GF-D8 (cell line): ENCODE measurements around the gene FLAD1.
"Not testable (repeated sequence)": the region's sequence is repeated elsewhere in the genome, so short reads cannot be mapped to it uniquely, and the experiment has no call there.

Experiments used
- DNase-seq: peaks from one replicate; lab custom pipeline; 2025; lab: John Stamatoyannopoulos, UW

Gene FLAD1

DNA sequence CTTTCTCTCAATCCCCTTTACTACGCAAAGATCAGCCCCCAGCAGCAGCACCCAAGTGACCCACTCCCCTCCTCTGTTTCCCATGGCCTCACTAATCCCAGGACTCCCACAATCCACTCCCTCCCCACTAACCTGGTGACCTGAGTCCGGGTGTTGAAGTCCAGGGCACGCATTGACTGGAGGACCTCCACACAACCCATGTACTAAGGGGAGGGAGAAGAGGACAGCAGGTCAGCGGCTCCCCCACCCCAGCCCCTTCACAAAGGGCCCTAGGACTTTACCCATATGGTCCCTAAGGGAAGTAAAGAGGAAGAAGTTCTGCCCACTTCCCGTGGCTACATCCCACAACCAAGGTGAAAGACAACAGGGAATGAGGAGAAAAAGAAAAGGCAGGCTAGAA, 13.9 kb upstream of the FLAD1 start:
- no peak for DNase-seq

DNA sequence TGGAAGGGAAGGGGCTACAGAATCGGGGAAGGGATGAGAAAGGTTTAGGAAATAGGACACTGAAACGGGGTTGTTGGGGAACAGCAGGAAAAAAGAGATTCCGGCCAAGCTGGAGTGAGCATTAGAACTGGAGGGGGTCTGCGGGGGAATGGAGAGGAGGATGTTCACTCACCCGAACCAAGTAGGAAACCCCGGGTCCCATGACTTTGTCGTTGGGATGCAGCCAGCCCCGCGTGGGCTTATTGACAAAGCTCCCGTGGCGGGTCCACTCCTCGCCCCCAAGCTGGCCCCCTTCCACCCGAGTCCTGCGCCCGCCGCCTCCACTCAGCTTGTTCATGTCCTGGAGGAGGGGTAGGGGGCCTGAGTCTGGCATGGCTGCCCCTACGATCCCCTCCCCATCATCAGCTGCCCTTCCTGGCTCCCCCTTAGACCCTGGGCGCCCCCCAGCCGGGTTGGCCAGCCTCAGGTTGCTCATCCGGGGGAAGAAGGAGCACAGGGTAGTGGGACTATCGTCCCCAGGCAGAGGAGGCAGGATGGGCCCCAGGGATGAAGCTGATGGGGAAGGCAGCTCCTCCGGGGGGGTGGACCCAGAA, 13.2 kb upstream of the FLAD1 start:
- DNase-seq: no peak

DNA sequence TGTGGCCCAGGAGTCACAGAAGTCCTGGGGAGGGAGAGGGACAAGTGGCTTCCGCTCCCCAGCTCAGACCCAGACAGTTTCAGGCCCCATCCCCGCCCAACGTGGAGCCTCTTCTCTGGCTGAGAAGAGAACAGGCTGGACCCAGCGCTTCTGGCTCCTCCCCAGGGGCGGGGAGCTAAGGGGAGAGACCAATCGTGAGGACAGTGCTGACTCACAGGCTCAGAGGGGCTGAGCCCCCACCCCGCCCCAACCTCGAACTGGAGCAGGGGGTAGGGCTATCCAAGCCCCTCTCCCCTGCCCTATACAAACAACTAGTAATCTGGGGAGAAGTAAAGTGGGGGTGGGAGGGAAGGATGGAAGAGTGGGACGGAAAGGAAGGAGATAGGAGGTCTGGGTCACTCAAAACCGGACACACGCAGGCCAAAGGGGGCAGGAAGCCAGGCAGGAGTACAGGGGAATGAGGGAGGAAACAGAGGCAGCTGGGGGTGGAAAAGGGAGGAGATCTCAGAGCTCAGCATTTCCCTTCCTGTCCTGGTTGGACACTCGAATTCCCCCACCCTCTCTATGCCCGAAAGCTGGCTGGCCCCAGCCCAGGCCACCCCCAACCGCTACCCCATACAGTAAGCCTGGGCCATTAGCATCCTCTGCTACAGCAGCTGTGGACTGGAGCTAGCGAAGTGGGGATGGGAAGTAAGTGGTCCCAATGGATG, 12.4 kb upstream of the FLAD1 start, which contains the start of gene SHC1:
Gene SHC1 (minus strand): TSS at position 117 of the 710 bp plus-strand sequence. CDS start 221 bp downstream, outside the sequence.
- DNase-seq: no peak

DNA sequence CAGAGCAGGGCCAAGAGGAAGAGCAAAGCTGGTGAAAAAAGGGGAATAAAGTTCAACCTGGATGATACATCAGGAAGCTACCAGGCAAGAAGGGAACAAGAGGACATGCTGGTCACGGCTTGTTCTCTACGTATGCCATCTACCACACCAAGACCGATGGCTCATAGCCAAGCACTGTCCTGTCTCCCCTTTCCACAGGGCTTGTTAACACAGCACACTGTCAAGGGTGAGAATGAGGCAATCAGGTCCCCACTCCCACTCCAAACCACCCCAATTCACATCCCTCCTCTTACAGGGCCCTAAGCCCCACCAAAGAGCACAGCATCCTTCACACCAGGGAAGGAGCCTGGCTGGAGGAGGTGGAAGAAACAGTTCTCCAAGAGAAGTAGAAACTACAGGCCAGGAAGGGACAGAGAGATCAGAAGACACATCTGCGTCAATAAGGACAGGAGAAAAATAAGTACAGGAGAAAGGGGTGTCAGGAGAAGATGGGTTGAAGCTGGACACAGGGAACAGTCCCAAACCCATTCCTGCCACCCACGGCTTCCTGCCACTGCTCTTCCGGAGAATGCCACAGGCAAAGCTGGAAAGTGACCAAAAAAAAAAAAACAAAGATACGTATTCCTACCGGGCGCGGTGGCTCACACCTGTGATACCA, 11.7 kb upstream of the FLAD1 start:
- DNase-seq: no peak

DNA sequence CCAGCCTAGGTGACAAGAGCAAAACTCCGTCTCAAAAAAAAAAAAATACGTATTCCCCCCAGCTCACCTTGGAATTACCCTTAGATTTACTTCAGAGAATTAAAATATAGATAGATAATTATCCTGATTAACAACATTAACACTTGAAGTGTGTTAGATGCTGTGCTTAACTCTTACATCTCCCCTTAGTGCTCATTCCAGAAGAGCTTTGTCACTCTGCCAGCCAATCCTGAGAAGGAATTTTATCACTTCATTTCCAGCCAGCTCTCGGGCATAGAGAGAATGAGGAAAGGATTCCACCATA, 11.0 kb upstream of the FLAD1 start:
- DNase-seq: no peak

DNA sequence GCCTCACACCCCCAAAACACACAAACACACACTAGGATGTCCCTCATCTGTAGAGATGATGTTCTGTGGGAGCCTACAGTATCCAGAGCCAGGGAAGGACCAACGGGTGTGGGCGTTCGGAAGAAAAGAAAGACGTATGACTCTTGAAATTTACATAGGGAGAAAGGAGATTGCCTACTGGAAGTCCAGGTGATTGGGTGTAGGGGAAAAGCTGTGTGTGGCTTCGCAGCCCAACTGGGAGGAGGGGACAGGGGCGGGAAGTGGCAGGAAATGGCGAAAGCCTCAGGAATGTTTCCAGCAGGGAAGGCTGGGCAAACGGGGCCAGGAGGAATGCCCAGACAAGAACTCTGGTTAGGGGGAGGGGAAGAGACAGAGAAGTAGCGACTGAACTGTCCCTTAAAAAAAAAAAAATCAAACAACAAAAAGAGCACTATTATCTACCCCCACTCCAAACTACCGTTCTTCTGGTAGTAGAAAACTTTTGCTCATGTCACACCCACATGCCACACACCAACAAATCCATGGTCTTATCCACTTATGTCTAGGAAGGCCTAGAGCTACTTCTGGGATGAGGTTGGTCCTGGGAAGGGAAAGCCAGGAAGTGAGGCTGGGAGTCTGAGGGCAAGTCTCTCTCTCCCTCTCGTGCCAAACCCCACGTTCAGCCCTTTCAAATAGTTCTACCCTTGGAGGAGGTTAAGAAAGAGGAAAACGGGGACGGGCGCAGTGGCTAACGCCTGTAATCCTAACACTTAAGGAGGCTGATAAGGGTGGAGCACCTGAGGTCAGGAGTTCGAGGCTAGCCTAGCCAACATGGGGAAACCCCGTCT, 10.4 kb upstream of the FLAD1 start:
- no peak for DNase-seq

DNA sequence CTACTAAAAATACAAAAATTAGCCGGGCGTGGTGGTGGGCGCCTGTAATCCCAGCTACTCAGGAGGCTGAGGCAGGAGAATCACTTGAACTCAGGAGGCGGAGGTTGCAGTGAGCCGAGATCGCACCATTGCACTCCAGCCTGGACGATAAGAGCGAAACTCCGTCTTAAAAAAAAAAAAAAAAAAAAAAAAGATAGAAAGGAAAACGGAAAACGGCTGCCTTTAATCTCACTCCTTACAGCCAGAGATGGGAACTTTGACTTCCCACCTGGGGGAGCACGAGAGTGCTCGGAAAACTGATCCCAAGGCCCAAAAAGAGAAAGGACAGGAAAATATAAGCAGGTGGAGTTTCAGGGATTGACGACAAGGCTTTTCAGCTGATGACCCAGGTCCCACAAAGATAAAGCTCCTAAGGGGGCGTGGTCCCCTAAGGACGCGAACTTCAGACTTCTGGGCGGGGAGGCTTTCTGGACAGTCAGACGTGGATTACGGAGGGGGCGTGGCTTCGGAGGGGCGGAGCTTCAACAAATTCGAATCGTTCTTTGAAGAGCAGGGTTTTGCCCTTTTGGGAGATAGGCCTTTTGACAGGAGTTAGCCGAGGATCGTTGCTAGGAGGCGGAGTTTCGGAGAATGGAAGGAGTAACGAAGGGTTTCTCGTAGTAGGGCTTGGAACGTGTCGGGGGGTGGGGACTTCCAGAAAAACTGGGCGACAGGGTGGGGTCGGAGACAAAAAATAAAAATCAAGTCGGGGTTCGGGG, 9.6 kb upstream of the FLAD1 start:
- peak; percentile 79 for DNase-seq

DNA sequence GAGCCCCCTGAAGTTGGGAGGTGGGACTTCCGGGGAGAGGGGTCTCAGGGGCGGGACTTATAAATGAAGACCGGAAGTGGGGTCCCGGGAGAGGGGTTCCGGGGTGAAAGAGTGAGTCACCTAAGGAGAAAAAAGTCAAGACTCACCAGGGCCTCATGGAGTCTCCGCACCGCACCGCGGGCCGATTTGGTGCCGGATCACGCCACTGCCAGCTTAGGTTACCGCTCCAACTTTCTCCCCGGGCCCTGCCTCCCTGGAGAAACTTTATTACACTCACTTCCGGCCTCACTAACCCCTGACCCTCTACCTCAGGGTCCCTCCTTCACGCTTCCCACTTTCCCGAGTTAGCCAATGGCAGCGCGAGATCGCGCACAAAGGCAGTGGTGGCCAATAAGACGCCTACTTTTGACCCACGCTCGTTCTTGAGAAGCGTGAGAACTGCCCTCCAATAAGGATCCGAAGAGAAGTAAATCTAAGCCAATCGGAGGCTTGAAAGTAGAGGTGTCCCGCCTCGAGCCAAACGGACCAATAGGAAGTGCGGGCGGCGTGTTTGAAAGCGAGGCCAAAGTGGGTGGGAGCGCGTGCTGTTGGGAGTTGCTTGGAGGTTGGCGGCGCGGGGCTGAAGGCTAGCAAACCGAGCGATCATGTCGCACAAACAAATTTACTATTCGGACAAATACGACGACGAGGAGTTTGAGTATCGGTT, 8.9 kb upstream of the FLAD1 start, which contains the start of gene CKS1B:
Gene CKS1B (plus strand): TSS at position 580 of the 706 bp plus-strand sequence. CDS start 65 bp downstream, at position 645.
- DNase-seq: peak; percentile 99

DNA sequence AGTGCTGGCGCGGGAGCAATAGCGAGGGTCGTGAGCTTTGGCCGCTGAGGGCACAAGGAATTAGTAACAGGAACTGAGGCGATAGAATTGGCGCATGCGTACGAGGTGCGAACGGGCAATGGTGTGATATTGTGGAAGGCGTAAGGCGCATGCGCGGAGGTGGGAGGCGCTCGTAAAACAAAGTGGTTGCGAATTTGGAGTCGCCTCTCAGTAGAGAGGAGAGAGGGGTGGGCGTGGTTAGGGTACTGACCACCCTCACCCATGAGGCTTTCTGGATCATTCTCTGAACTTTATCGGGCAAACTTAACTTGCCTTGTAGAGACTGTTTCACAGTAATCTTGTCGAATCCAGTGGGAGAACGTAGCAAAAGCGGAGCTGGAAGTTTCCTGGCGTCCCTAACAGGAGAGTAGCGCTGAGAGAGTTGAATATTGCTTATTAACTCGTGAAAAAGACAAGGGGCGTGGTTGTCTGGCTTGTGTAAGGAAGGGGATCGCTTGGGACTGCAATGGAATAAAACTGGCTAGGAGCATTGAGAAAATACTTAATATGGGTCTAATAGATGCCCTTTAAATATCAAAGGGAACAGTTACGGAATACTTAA, 8.2 kb upstream of the FLAD1 start:
- DNase-seq: peak; percentile 89

DNA sequence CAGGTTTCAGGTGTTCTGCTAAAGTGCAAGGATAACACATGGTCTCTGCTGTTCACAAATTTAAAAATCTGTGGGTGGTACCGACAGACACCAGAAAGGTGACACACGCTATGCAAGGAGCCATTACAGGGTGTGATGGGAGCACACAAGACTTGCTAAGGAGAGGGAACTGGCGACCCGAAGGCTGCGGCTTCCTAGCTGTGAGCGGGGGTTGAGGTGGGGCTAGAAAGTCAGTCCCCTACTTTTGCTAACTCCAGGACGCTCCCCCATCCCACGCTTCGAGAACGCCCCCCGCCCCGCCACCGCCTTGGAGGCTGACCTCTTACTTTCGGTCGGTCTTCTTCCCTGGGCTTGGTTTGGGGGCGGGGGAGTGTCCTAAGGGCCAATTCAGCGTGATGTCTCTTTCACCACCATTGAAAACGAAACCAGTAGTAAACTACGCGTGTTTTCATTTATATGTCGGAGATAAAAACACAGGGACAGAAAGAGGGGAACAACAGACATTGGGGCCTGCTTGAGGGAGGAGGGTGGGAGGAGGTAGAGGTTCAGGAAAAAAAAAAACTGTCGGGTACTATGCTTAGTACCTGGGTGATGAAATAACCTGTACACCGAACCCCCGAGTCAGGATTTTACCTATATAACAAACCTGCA, 7.6 kb upstream of the FLAD1 start:
- DNase-seq: no peak

DNA sequence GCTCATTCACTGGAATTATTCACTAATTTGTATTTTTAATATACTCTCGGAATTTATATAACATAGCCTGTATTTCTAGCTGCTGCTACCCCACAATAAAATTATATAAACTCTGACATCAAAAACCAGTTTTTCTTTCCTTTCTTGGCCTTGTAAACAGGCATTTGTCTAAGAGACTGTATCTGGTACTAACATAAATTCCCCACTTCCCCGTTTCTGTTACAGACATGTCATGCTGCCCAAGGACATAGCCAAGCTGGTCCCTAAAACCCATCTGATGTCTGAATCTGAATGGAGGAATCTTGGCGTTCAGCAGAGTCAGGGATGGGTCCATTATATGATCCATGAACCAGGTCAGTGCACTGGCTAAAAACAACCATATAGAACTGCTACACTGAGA, 5.4 kb upstream of the FLAD1 start:
- DNase-seq: not testable (repeated sequence)

DNA sequence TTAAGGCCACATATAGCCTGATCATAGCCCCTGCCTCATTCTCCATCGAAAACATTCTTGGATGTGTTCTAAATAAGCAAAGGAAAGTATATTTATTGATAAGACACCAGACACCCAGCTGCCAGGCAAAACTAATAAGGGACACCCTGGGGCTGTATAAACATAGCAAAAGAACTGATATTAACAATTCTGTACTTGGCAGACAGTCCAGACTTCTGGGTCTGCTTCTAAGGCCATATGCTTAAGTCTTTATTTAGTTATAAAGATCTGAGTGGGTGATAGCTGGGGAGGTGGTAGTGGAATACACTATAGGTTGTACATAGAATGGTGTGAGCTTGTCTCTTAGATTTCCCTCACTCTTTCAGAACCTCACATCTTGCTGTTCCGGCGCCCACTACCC, 4.8 kb upstream of the FLAD1 start:
- no peak for DNase-seq

DNA sequence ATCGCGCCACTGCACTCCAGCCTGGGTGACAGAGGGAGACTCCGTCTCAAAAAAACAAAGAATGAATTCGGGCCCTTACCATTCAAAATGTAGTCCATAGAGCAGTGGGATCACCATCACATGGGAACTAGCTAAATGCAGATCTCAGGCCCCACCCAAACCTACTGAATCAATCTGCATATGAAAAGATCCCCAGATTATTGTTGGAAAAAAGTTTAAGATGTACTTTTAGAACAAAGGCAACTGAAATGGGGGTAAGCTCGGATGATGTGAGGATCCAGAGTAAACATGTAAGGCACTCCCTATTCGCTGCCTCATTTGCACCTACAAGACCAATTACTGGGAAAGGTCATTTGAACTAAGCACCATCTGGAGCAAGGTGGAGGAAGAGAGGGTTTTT, 803 bp upstream of the FLAD1 start:
- DNase-seq: no peak

DNA sequence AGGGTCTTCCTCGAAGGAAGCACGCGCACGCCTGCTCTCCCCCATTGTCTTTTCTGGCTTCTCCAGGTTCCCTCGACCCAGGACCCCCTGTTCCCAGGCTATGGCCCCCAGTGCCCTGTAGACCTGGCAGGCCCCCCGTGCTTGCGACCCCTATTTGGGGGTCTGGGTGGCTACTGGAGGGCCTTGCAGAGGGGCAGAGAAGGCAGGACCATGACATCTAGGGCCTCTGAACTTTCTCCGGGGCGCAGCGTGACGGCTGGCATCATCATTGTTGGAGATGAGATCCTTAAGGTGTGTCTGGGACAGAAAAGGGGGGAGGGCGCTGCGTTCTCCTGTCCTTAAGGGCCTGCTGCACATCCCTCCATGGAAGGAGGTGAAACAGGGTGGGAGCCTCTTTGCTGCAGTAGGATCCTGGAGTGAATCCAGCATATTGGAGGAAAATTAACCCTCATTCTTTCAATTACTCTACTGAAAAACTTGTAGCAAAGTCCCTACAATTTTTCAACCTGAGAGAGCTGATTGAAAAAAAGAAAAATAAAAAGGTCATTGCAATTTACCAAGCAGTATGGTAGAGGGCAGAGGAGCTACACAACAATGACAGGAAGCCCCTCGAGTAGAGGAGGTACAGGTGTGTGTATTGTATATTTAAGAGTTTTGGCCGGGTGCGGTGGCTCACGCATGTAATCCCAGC, 777 bp downstream of the FLAD1 start:
- DNase-seq: no peak

DNA sequence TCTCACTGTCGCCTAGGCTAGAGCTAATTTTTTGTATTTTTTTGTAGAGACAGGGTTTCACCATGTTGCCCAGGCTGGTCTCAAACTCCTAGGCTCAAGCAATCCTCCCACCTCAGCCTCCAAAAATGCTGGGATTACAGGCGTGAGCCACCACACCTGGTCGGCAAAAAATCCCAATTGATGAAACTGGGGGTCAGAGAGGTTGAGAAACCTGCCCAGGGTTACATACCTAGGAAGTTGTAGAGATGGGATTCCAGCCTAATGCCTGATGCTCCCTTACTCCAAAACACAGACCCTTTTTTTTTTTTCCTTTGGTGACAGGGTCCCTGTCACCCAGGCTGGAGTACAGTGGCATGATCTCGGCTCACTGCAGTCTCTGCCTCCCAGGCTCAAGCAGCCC, 3.6 kb downstream of the FLAD1 start:
- DNase-seq: not testable (repeated sequence)

DNA sequence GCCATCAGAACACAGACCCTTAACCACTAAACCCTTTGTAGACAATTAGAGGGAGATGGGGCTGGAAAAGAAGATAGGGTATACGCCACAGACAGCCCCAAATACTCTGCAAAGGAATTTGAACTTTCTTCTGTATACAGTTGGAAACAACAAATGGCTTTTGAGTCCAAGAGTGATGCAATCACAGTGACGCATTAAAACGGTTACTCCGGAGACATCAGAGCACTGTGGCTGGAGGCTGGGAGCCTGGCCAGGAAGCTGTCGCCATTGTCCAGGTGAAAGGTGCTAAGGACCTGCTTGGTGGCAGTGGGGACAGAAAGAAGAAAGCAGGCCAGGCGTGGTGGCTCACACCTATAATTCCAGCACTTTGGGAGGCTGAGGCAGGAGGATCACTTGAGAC, 4.2 kb downstream of the FLAD1 start:
- no peak for DNase-seq

DNA sequence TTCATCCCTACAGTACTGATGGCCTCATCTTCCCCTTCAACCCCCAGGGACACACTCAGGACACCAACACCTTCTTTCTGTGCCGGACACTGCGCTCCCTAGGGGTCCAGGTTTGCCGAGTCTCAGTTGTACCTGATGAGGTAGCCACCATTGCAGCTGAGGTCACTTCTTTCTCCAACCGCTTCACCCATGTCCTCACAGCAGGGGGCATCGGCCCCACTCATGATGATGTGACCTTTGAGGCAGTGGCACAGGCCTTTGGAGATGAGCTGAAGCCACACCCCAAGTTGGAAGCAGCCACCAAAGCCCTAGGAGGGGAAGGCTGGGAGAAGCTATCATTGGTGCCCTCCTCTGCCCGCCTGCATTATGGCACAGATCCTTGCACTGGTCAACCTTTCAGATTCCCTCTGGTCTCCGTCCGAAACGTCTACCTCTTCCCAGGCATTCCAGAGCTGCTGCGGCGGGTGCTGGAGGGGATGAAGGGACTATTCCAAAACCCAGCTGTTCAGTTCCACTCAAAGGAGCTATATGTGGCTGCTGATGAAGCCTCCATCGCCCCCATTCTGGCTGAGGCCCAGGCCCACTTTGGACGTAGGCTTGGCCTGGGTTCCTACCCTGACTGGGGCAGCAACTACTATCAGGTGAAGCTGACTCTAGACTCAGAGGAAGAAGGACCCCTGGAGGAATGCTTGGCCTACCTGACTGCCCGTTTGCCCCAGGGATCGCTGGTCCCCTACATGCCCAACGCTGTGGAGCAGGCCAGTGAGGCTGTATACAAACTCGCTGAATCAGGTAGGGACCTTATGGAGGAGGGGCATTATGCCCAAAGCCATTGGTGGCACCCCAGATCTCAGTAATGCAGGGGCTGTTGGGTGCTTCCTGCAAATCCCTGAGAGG, 5.2 kb downstream of the FLAD1 start:
- no peak for DNase-seq

DNA sequence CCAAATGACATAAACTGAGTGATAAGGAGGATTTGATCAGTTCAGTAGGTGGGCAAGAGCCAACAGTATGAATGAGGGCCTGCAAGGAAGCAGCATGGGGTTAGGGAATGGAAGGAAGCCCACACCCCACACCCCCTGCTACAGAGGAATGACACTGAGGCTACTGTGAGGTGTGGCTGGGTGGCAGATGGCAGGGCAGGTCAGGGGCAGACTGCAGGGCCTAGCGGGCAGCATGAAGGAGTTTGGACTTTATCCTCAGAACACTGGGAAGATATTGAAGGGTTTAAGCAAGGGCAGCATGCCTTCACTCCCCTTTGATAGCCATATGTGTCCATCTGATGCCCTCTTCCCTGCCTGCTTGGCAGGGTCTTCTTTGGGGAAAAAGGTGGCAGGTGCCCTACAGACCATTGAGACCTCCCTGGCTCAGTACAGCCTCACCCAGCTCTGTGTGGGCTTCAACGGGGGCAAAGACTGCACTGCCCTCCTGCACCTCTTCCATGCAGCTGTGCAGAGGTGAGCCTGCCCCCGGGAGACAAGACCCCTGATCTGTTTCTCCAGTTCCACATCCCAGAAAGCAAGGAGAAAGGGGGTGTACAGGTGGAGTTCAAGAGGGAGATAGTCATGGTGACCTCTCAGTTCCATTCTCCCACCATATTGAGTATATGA, 6.2 kb downstream of the FLAD1 start:
- no peak for DNase-seq
